Endothelial cell of umbilical vein (primary cell): ENCODE measurements around the gene HAL. TPM values are rescaled to one million over a fixed set of nuclear protein-coding genes. Genes with fewer than 3 reads are reported as not detected.
A peak's percentile ranks its signal among the peaks of the same experiment; 100 is the strongest.

Experiments
- BruUV-seq: library from RNA; stranded (reverse); fragments of 400-500 nt; replicated peaks from 2 replicates; lab custom pipeline; 2021; lab: Mats Ljungman, UMichigan
- CTCF ChIA-PET: fragments of 300-600, 350-600 bp; sonication (Branson Sonifier 250); formaldehyde crosslinking; loops from one replicate; lab custom pipeline; 2021; ENCODE audit warnings: antibody characterized with exemption, inconsistent platforms; lab: Charles Lee
- POLR2A ChIA-PET: fragments of 300-600, 350-600 bp; sonication (Branson Sonifier 250); formaldehyde crosslinking; loops from one replicate; lab custom pipeline; 2021; ENCODE audit warnings: antibody characterized with exemption, inconsistent platforms; lab: Charles Lee
- DNase-seq: peaks from one replicate; pipeline ENCODE4 v3.0.0-alpha.2; 2011; ENCODE audit warnings: low read depth, low spot score
- FAIRE-seq: peaks from 2 replicates; lab custom pipeline; 2011; peaks lifted over from hg19 to GRCh38; lab: Jason Lieb, UNC
- H2AFZ ChIP-seq: 2 replicates; pipeline ENCODE4 v1.6.0; 2012; ENCODE audit warnings: low read depth, low read length, control low read depth, inconsistent platforms
- H3K27ac ChIP-seq: 2 replicates; pipeline ENCODE4 v1.5.1; 2011; ENCODE audit warnings: low read depth, mild to moderate bottlenecking, control low read depth, low read length, moderate library complexity; ENCODE audit not compliant: insufficient read depth
- H3K27me3 ChIP-seq, 2 experiments: 2 replicates each; pipeline versions ENCODE4 v1.6.0 to v1.6.1; 2011; ENCODE audit warnings: low read length in 2 of 2, mixed read lengths in 1 of 2; ENCODE audit not compliant: control insufficient read depth in 2 of 2, insufficient read depth in 2 of 2
- H3K36me3 ChIP-seq, 2 experiments: 2 replicates in 1 of 2; 3 replicates in 1 of 2; pipeline ENCODE4 v1.5.1; 2011; ENCODE audit warnings: low read length in 2 of 2, mild to moderate bottlenecking in 1 of 2, moderate library complexity in 1 of 2; ENCODE audit not compliant: control insufficient read depth in 2 of 2, insufficient read depth in 2 of 2; ENCODE audit errors: extremely low read depth in 1 of 2
- H3K4me1 ChIP-seq: 3 replicates; pipeline ENCODE4 v1.5.1; 2011; ENCODE audit warnings: mild to moderate bottlenecking, low read length; ENCODE audit not compliant: control insufficient read depth, insufficient read depth; ENCODE audit errors: extremely low read depth
- H3K4me2 ChIP-seq: 2 replicates; pipeline ENCODE4 v1.6.1; 2011; ENCODE audit warnings: low read length, control low read depth, mixed read lengths; ENCODE audit not compliant: insufficient read depth
- H3K4me3 ChIP-seq, 3 experiments: fragments of 200-600 bp in 1 of 3; sonication (generic), shearing (Covaris generic) in 1 of 3; replicated peaks in 1 of 3; 2 replicates each; pipeline ENCODE4 v1.5.1; 2011 to 2016; ENCODE audit warnings: control low read depth in 3 of 3, low read length in 3 of 3, mild to moderate bottlenecking in 2 of 3, inconsistent platforms in 1 of 3, low read depth in 1 of 3, moderate library complexity in 1 of 3; ENCODE audit not compliant: insufficient read depth in 1 of 3
- H3K79me2 ChIP-seq: 2 replicates; pipeline ENCODE4 v1.6.0; 2012; ENCODE audit warnings: low read length, inconsistent platforms; ENCODE audit not compliant: control insufficient read depth, insufficient read depth
- H3K9ac ChIP-seq: replicated peaks from 2 replicates; pipeline ENCODE3; 2011; ENCODE audit warnings: low read length, control low read depth; ENCODE audit not compliant: insufficient read depth; ENCODE audit errors: extremely low read depth
- H3K9me1 ChIP-seq: replicated peaks from 3 replicates; pipeline ENCODE4 v1.6.0; 2011; ENCODE audit warnings: mild to moderate bottlenecking, low read length; ENCODE audit not compliant: control insufficient read depth, insufficient read depth; ENCODE audit errors: extremely low read depth
- H3K9me3 ChIP-seq: replicated peaks from 2 replicates; pipeline ENCODE4 v1.5.1; 2012; ENCODE audit warnings: low read length, inconsistent platforms; ENCODE audit not compliant: control insufficient read depth, insufficient read depth
- H4K20me1 ChIP-seq: replicated peaks from 2 replicates; pipeline ENCODE3; 2011; ENCODE audit warnings: mild to moderate bottlenecking, low read length; ENCODE audit not compliant: control insufficient read depth, insufficient read depth; ENCODE audit errors: extremely low read depth
- CTCF ChIP-seq, 2 donors: IDR thresholded peaks; 1 replicate in 1 of 2; 2 replicates in 1 of 2; pipeline ENCODE4 v1.5.1; 2011; ENCODE audit warnings: low read length in 2 of 2, mild to moderate bottlenecking in 2 of 2, moderate library complexity in 2 of 2, control low read depth in 1 of 2, inconsistent platforms in 1 of 2, low read depth in 1 of 2; ENCODE audit not compliant: insufficient read depth in 1 of 2; ENCODE audit errors: extremely low read depth in 1 of 2
- EZH2 ChIP-seq: IDR thresholded peaks from 2 replicates; pipeline ENCODE4 v1.6.1; 2012; ENCODE audit warnings: borderline replicate concordance, low read depth, mild to moderate bottlenecking, moderate library complexity, low read length, inconsistent platforms; ENCODE audit not compliant: severe bottlenecking
- FOS ChIP-seq: IDR thresholded peaks from 2 replicates; pipeline ENCODE4 v1.6.1; 2011; ENCODE audit warnings: mild to moderate bottlenecking, low read length, moderate library complexity, borderline replicate concordance; ENCODE audit not compliant: insufficient read depth
- GATA2 ChIP-seq: IDR thresholded peaks from 2 replicates; pipeline ENCODE4 v1.7.0; 2011; ENCODE audit warnings: low read depth, mild to moderate bottlenecking, moderate library complexity, mixed read lengths, low read length; ENCODE audit not compliant: insufficient read length, insufficient read depth
- JUN ChIP-seq: IDR thresholded peaks from 2 replicates; pipeline ENCODE4 v1.6.1; 2011; ENCODE audit warnings: borderline replicate concordance, low read depth; ENCODE audit not compliant: insufficient read length, insufficient read depth
- MYC ChIP-seq: IDR thresholded peaks from one replicate; pipeline ENCODE4 v1.6.1; 2011; ENCODE audit warnings: mild to moderate bottlenecking, low read depth, low read length
- POLR2A ChIP-seq: IDR thresholded peaks from 2 replicates; pipeline ENCODE4 v1.6.1; 2012; ENCODE audit warnings: low read depth, mild to moderate bottlenecking, control low read depth, low read length
- POLR2AphosphoS5 ChIP-seq: IDR thresholded peaks from 2 replicates; pipeline ENCODE4 v1.6.1; 2012; ENCODE audit warnings: low read depth, mild to moderate bottlenecking, control low read depth, low read length, moderate library complexity; ENCODE audit not compliant: insufficient read depth
- dilution Hi-C: fragments of 300-500 bp; cut with MboI; formaldehyde crosslinking; loops from one replicate; pipeline ENCODE4 v1.15.0; 2019; ENCODE audit warnings: low sequenced_read_pairs; ENCODE audit not compliant: extremely low pct_ligation_motif_present
- intact Hi-C: fragments of 100-400 bp; cut with micrococcal nuclease; formaldehyde crosslinking; loops from one replicate; pipeline ENCODE4 v1.10.0; 2022
- polyA plus RNA-seq, 4 experiments: library from polyadenylated mRNA; depleted of rRNA in 3 of 4; stranded (reverse) in 3 of 4; unstranded in 1 of 4; fragments of >200 nt; gene quantifications; 2 replicates each; pipeline versions ENCODE4 v1.2.1 to v1.2.3, GENCODE V29; 2011 to 2012; ENCODE audit warnings: missing spikeins in 1 of 4
- total RNA-seq: library from RNA; stranded (reverse); gene quantifications from 2 replicates; pipeline ENCODE4 v1.2.3, GENCODE V29; 2021
- TF ChIP-seq, protein P1 (sequence below): IDR thresholded peaks from 2 replicates; pipeline ENCODE4 v1.6.1; 2011; ENCODE audit not compliant: insufficient read depth, insufficient read length

The HAL gene
- total and polyA plus RNA-seq, 2 donors (not counting 3 experiments of a cell fraction or from before 2014, with no cell fraction given), result 0.18 to 0.62 TPM

GRCh38 chr12:96034621-96035282 lies 38.6 kb upstream of the HAL start:
- ChIA-PET CTCF (no interaction called here), POLR2A (no interaction called here)
- Histone ChIP-seq H3K36me3 (no peaks in the 10 kb centered on the region), H3K27ac (peak overlapping the region; percentile 6), H3K4me1 (peaks cover 10% of the 10 kb centered on the region), H3K4me2 (peak overlapping the region; percentile 89), H3K4me3 (peak overlapping the region; percentile 73 to 93 (median 87)), H3K9me3 (no peaks in the 10 kb centered on the region), H3K9ac (peak overlapping the region; percentile 70), H3K79me2 (no peaks in the 10 kb centered on the region), H2AFZ (peak overlapping the region; percentile 99), H4K20me1 (no peaks in the 10 kb centered on the region), H3K9me1 (no peaks in the 10 kb centered on the region), H3K27me3 (no peaks in the 10 kb centered on the region)
- FAIRE-seq (peak; percentile 78), DNase-seq (peak; percentile 52)
- TF ChIP-seq EZH2 (no peak), FOS (no peak), POLR2A (no peak), GATA2 (no peak), MYC (no peak), JUN (no peak), CTCF (IDR thresholded peaks at IDR 0.05; ENCODE audit: extremely low read depth in 1 of 2, insufficient read depth in 1 of 2, low read depth in 1 of 2, low read length in 2 of 2) (no peak), POLR2AphosphoS5 (no peak)
- TF ChIP-seq, protein P1, sequence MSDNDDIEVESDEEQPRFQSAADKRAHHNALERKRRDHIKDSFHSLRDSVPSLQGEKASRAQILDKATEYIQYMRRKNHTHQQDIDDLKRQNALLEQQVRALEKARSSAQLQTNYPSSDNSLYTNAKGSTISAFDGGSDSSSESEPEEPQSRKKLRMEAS, result no peak
- intact Hi-C loops (no loop called here), dilution Hi-C loops (no loop called here)
- BruUV-seq, result no TSS peak
